T1000 (cell line): ENCODE measurements around the gene NUTM2F.
"Not testable (repeated sequence)": the region's sequence is repeated elsewhere in the genome, so short reads cannot be mapped to it uniquely, and the experiment has no call there.

Experiments
- DNase-seq: peaks from one replicate; lab custom pipeline; 2025; ENCODE audit warnings: mixed read lengths; lab: John Stamatoyannopoulos, UW

The NUTM2F gene, protein sequence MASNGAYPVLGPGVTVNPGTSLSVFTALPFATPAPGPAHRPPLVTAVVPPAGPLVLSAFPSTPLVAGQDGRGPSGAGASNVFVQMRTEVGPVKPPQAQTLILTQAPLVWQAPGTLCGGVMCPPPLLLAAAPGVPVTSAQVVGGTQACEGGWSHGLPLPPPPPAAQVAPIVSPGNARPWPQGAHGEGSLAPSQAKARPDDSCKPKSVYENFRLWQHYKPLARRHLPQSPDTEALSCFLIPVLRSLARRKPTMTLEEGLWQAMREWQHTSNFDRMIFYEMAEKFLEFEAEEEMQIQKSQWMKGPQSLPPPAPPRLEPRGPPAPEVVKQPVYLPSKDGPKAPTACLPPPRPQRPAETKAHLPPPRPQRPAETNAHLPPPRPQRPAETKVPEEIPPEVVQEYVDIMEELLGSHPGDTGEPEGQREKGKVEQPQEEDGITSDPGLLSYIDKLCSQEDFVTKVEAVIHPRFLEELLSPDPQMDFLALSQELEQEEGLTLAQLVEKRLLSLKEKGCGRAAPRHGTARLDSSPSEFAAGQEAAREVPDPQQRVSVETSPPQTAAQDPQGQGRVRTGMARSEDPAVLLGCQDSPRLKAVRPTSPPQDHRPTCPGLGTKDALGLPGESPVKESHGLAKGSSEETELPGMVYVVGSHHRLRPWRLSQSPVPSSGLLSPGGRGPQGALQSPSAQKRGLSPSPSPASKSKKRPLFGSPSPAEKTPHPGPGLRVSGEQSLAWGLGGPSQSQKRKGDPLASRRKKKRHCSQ

DNA sequence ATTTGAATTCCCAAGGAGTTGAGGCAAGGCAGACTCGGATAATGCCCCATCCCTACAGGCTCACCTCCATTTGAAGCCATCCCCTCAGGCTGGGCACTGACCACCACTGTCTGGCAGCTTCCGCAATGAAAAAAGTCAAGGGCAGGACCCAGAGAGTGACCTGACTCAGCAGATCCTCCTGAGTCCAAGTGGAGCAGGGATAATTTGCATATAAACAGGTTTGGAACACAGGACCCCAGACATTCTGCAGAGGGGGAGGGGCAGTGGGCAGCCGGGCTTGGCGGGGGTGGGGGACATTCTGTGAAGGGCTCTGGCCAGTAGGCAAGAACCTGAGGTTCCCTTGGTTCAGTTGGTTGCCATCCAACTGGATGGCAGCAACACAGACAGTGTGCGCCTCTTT, at the start of gene NUTM2F:
Gene NUTM2F, minus strand, starts transcription at position 101 of the 400 bp plus-strand sequence. Its CDS starts 21 bp downstream, at position 80.
- DNase-seq: not testable (repeated sequence)

DNA sequence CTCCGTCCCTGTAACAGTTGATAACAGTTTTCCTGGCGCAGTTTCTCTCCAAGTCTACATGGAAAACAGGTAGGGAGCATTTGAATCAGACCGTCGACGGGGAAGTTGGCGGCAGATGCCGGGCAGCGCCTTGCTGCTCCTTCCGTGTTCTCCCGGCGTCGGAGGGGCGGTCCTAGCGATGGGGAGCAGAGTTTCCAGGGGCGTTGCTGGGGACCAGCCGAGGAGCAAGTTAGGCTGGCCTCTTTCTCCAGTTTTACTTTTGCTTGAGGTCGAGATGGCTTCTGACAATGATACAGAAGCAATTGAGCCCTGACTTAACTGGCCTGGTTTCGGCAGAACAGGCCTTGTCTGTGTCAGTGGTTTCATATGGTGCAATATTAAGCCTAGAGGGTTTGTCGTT, 46.8 kb upstream of the NUTM2F start:
- DNase-seq: not testable (repeated sequence)

DNA sequence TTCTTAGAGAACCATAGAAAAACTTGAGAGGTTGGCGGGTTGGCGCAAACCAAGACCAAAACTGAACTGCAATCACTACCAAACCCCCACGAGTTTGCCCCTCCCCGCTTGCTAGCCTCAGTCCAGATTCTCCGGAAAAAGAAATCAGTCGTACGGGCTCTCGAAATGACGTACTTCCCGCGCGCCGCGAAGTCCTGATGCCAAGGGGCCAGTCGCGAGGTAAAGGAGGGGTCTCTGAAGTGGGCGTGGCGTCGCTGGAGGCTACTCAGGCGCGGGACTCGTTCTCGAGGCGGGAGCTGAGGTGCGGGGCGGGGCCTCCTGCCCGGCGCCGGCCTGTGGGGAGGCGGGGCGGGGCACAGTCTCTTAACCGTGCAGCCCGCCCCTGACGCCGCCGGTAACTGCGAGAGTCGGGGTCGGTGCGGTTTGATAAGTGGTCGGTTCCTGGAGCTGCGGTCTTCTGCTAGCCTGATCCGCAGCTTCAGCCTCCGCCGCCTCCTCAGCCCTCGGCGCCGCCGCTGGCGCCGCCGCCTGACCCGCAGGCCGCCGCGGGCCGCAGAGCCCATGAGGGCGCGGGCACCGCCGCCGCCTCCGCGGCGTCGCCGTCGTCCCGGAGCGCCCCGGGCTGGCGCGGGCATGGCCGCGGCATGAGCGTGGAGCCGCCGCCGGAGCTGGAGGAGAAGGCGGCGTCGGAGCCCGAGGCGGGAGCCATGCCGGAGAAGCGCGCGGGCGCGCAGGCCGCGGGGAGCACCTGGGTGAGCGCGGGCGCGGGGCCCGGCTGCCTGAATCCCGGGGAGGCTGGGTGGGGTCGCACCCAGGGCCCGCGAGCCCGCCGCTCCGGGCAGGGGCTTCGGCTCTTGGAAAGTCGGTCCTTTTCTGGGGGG, 46.0 kb upstream of the NUTM2F start:
- DNase-seq: peak; percentile 78

DNA sequence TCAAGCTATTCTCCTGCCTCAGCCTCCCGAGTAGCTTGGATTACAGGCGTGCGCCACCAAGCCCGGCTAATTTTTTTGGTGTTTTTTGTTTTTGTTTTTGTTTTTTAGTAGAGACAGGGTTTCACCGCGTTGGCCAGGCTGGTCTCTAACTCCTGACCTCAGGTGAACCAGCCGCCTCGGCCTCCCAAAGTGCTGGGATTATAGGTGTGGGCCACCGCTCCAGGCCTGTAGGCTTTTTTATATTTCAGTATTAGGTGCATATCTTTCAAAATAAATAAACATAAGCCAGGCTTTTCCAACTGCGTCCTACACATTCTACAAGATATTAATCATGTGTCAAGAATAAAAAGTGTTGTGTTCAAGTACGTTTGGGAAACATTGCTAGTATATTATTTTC, 45.3 kb upstream of the NUTM2F start:
- not testable (repeated sequence) for DNase-seq

DNA sequence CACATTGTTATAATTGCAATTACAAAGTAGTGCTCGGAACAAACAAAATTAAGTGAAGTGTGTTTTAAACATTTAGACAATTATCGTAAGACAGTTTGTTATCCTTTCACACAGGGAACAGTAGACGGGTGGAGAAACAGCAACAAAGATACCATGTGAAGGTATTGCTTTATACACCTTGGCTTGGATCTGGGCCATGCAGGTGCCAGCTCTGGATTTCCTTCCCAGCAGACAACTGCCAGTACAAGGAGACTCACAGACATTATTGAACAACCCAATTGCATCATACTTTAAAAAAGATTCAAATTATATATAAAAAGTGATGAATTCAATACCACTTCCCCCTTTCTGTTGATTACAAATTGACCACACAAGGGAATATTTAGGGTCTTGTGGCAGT, 41.8 kb upstream of the NUTM2F start:
- not testable (repeated sequence) for DNase-seq

DNA sequence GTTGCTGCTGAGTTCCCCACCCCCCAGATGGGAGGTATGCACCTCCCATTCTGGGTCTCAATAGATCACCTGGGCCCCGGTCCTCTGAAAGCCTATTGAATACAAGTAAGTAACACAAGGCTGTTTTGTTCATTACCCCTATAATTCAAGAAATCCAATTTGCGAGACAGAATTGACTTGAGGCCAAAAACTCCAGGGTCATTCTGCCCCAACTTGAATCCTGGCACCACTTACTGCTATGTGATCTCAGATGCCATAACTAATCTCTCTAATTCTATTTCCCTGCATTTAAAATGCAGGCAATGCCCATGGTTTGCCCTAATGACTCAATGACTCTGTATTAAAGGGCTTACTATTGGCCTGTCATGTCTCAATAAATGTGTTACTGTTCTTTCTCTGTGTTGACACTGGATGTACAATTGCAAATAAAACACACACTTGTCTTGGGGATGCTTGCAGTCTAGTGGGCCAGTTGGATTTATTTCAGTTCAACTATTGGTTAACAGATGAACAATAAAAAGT, 35.7 kb upstream of the NUTM2F start:
- DNase-seq: not testable (repeated sequence)

DNA sequence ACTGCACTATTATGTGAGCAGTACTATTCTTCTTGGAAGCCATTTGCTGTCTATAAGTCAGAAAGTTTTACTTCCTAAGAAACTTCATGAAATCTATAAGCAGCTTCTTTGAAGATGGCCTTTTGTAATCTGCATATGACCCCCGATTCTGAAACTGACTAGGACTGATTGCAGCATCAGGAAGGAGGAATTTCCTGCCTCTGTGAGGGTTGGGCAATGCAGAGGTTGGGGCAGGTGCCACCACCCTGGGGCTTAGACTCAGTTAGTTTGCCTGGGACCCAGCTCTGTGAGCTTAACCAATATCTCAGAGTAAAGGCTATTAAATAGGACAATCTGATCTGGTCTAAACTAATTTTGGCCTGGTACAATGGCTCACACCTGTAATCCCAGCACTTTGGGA, 28.7 kb upstream of the NUTM2F start:
- DNase-seq: not testable (repeated sequence)

DNA sequence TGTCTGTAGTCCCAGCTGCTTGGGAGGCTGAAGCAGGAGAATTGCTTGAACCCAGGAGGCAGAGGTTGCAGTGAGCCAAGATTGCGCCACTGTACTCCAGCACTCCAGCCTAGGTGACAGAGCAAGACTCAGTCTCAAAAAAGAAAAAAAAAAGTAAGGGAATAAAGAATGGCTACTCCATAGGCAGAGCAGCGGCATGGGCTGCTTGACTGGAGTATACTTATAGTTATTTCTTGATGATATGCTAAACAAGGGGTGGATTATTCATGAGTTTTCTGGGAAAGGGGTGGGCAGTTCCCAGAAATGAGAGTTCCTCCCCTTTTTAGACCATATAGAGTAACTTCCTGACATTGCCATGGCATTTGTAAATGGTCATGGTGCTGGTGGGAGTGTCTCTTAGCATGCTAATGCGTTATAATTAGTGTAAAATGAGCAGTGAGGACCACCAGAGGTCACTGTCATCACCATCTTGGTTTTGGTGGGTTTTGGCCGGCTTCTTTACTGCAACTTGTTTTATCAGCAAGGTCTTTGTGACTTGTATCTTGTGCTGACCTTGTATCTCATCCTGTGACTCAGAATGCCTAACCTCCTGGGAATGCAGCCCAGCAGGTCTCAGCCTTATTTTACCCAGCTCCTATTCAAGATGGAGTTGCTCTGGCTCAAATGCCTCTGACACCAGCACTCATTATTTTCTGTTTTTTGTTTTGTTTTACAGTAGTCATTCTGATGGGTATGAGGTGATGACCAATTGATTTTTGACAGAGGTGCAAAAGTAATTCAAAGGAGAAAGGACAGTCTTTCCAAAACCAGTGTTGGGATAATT, 23.7 kb upstream of the NUTM2F start:
- not testable (repeated sequence) for DNase-seq

DNA sequence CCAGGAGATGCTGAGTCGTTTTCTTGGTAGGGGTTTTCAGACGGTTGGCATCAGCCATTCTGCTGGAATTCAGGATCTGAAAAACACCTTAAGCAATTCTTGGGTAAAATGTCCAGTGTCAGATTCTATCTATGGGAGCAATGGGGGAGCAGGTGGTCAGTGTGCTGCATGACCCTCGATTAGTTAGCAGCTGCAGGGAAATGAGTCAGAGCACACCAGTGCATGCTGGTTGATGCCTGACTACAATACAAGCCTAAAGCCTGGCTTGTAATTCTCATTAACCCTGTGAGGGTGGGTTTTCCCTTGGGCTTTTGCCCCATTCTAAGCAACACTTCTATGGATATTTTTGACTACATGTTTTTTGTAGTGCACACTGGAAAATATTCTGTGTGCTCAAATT, 20.3 kb upstream of the NUTM2F start:
- not testable (repeated sequence) for DNase-seq

DNA sequence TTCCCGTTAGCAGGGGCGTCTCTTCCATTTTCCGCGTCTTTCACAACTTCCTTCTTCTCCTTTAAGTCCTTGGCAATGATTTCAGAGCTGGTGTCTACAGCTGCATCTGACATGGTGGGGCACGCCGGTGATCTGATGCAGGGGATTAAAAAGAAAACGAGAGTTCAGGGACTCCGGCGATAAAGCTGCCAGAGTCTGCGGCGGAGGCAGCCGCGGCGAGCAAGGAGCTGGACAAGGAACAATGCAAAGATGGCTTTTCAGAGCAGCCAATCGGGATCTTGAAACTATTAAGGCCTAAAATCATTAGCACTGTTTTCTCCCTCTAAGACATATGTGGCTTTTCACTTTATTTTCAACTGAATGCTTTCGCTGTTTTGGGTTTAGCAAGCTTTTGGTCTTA, 19.0 kb upstream of the NUTM2F start:
- DNase-seq: not testable (repeated sequence)

DNA sequence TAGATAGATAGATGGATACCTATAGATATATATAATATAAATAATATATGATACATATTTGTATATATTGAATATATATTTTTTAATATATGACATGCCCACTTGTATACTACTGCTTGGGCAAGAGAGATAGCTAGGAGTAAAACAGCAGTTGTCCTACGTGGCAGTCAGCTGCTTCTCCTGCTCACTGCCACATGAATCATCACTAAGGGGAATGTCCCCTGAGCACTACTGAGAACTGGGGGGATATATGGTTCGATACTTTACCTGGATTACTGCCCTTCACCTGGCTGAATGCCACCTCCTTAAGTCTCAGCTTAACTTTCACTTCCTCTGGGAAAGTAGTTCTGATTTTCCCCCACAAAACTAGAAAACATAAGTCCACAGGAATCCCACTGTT, 13.3 kb upstream of the NUTM2F start:
- not testable (repeated sequence) for DNase-seq

DNA sequence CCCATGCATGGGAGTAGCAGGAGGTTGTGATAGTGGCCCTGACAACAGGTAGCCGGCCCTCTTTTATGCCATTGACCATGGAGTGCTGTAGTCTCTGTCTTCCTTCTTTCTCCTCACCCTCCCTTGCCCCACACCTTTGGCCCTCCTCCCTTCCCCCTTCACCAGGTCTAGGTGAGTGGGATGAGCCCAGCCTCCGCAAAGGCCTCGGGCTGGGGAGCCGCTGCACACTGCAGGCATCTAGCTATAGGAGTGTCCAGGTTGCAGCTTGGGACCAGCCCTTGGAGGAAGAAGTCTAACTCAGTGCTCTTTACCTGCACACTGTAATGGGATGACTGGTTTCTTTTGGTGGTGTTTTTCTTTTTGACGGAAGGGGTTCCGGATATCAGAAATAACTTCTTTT, 12.3 kb upstream of the NUTM2F start:
- DNase-seq: not testable (repeated sequence)

DNA sequence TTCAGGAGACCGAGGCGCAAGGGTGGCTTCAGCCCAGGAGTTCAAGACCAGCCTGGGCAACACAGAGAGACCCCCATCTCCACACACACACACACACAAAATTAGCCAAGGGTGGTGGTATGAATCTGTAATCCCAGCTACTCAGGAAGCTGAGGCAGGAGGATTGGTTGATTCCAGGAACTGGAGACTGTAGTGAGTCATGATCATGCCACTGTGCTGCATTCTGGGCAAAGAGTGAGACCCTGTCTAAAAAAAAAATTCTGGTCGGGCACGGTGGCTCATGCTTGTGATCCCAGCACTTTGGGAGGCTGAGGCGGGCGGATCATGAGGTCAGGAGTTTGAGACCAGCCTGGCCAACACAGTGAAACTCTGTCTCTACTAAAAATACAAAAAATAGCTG, 11.2 kb upstream of the NUTM2F start:
- not testable (repeated sequence) for DNase-seq

DNA sequence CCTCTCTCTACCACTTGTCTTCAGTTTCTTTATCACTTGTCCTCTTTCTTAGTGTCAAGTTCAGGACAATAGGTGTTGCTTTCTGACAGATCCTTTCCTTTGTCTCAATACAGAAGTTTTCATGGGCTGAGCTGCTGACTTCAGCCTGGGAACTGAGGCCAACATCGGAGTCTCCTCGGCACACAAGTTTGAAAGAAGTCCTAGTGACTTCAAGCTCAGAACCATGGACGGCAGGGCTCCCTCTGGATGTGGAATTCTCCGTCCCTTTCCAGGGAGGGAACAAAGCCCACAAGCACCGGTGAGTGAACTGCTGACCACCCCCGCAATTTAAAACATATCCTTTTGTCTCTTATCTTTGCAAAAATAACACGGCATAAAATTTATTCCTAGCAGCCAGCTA, 10.3 kb upstream of the NUTM2F start:
- not testable (repeated sequence) for DNase-seq

DNA sequence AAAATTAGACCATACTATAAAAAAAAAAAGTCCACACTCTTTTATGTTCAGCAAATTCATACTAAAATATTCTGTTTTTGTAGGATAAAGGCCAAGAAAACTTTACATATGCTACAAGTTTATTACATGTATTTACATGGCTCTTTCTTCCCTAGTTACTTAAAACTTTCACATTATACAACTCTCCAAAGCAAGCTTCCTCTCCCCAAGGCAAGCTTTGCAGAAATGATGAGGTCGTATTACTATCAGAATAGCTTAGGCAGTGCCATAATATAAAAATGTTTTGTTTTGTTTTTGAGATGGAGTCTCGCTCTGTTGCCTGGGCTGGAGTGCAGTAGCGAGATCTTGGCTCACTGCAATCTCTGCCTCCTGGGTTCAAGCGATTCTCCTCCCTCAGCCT, 8.0 kb upstream of the NUTM2F start:
- DNase-seq: not testable (repeated sequence)

DNA sequence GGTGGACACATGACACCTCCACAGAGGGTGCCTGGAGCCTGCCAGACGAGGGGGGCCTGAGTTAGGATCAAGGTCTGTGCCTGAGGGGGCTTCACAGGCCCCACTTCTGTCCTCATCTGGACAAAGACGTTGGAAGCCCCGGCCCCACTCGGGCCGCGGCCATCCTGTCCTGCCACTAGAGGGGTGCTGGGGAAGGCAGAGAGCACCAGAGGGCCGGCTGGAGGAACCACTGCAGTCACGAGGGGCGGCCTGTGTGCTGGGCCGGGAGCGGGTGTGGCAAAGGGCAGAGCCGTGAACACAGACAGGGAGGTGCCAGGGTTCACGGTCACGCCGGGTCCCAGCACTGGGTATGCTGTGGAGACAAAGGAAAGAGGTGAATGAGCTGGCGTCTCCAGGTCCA, 2.9 kb downstream of the NUTM2F start:
- not testable (repeated sequence) for DNase-seq

DNA sequence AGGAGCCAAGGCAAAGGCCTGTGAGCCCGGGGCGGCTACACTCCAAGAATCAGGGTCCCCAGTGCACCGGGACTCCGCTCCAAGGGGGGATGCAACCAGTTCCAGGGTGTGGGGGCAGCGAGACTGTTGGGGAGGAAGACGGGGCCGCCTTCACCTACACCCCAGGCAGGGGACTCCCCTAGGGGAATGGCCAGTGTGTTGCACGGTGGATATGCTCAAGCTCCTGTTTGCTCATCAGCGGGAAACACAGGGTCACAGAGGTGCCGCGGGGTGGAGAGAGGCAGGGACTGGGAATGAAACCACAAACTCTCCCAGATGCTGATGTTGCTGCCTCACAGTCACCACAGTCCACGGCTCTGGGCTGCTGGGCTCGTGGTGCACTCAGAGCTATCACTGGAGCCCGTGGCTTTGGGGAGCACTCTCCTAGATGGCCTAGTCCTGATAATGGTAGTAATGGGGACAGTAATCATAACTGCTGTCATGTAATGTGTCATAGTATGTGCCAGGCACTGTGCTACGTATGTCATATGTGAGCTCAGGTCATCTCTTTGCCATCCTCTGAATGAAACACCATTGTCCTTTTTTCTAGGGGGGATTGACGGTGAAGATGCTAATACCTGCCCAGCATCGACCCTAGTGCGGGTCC, 5.2 kb downstream of the NUTM2F start:
- not testable (repeated sequence) for DNase-seq

DNA sequence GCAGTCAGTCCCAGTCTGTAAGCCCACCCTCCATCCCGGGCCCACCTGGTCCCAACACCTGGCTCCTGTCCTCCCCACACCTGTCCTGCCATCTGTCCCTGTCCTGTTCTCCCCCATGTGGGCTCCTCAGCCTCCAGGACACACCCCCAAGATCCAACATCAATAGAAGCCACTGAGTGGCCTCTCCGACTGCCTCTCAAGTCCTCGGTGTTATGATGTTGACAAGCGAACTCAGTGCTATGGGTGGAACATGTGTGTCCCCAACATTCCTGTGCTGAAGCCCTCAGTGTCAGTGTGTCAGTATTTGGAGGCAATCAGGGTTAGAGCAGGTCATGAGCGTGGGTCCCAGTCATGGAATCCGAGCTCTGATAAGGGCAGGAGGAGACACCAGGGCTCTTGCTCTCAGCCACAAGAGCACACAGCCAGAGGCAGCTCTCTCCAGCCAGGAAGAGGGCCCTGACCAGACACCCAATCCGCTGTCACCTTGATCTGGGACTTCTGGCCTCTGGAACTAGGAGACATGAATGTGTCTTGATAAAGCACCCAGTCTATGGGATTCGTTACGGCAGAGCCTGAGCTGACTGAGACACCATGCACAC, 6.0 kb downstream of the NUTM2F start:
- DNase-seq: not testable (repeated sequence)

DNA sequence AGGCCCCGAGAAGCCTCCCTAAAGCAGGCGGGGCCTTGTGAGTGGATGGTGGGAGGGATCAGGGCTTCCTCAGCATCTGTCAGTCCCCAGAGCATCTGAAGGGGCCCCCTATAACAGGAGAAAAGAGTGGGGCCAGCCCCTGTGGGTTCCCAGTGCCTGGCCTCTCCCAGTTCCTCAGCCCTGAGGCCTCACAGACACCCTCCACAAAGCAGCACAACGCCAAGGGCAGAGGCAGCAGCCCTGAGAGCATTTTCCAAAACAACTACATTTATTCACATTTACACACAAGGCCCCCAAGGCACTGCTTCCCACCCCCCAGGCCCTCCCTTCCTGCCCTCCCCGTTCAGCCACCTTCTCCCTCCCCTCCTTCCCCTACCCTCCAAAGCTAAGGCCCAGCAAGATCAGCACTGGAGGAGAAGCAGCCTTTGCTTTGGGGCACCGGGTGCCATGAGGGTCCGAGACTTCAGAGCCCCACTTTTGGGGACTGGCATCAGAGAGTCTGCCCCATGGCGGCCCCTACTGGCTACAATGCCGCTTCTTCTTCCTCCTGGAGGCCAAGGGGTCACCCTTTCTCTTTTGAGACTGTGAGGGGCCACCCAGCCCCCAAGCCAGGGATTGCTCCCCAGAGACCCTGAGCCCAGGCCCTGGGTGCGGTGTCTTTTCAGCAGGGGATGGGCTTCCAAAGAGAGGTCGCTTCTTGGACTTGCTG, 10.3 kb downstream of the NUTM2F start:
- DNase-seq: not testable (repeated sequence)
